ENCODE data around the gene APCDD1L.
"Not testable (repeated sequence)": the region's sequence is repeated elsewhere in the genome, so short reads cannot be mapped to it uniquely, and the experiment has no call there.

Gene APCDD1L

DNA sequence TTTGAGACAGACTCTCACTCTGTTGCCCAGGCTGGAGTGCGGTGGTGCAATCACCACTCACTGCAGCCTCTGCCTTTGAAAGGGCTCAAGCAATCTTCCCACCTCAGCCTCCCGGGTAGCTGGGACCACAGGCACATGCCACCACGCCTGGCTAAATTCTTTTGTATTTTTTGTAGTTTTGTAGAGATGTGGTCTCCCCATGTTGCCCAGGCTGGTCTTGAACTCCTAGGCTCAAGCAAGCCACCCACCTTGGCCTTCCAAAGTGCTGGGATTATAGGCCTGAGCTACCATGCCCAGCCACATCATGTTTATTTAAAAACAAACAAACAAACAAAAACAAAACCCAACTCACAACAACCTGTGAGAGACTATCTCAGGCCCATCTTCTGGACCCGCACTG lies 29.7 kb upstream of the APCDD1L start:
- no peak for DNase-seq

GRCh38 chr20:58544286-58544685 lies 29.1 kb upstream of the APCDD1L start:
- no peak for DNase-seq

DNA sequence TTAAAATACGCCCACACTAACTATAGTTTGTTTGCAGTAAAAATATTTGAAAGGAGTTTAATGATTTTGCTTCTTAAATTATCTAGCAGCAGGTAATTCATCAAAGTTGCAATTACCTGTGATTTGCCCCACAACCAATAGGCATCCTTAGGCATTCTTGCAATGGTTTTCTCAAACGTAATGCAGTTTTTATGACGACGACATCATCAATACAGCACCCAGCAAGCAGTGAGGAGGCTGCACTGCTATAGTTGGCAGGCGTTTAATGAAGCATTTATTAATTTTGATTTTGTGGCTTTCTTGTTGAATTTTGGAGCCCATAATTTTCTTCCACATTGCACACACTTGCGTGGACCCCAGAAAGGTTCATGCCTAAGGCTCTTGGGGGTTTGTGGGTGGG lies 28.1 kb upstream of the APCDD1L start:
- DNase-seq = no peak

GRCh38 chr20:58542411-58543095 lies 27.4 kb upstream of the APCDD1L start:
- DNase-seq = no peak

DNA sequence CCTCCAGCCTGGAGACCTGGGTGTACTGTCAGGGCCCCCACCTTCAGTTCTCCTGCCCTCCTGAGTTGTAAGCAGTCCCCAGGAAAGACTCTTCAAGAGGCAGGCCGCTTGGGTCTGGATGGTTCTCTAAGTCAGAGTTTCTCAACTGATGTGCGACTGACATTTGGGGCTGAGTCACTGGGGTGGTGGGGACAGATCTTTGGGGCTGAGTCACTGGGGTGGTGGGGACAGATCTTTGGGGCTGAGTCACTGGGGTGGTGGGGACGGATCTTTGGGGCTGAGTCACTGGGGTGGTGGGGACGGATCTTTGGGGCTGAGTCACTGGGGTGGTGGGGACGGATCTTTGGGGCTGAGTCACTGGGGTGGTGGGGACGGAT lies 26.8 kb upstream of the APCDD1L start:
- not testable (repeated sequence) for DNase-seq

DNA sequence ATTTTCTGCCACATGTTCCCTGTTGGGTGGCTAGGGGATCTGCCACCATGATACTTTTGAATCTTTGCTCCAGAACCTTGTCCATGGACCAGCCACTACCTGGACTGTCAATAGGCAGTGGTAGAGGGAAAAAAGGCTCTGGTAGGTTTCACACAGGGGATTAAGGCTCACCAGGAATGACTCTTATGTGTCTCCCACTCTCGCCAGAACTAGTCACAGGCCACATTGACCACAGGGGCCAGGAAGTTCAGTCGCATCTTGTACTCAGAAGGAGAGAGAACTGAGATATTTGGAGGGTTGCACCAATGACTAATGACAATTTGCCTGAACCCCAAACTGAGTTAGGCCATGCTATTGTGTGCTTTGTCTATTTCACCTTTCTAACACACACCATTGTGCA lies 23.6 kb upstream of the APCDD1L start:
- DNase-seq = no peak

- DNase-seq = no peak
Observed at GRCh38 chr20:58537831-58538230, 22.6 kb upstream of the APCDD1L start.

DNA sequence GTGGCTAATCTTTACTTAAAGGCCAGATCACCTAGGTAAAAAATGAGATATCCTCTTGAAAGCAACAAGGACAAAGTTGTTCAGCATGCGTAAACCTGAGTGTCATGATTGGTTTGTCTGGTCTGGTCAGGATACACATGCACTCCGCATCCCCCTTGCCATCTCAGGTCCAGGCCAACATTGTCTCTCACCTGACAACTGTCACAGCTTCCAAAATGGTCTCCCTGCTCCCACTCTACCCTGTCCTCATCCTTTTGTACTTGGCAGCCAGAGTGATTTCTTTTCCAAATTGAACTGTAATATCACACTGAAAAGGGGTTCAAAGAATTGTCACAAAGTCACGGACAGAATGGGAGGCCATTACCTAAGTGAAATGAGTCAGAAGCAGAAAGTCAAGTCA lies 21.1 kb upstream of the APCDD1L start:
- DNase-seq = no peak

DNA sequence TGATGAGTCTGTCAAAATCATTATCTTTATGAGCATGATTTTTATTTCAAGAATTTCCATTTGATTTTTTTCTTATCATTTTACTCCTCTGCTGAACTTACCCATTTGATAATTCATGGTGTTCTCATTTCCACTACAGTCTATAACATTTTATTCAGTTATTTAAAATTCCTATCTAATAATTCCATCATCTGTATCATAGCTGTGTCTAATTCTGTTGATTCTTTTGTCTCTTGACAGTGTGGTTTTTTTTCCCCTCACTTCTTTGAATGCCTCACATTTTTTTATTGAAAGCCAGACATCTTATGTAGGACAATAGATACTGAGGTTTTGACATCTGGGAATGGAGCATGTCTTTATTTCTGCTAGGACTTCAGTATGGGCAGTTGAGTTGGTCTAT lies 16.5 kb upstream of the APCDD1L start:
- DNase-seq = no peak

- no peak for DNase-seq
Observed at GRCh38 chr20:58531063-58531462, 15.9 kb upstream of the APCDD1L start.

GRCh38 chr20:58528412-58528811 lies 13.2 kb upstream of the APCDD1L start:
- DNase-seq = no peak

DNA sequence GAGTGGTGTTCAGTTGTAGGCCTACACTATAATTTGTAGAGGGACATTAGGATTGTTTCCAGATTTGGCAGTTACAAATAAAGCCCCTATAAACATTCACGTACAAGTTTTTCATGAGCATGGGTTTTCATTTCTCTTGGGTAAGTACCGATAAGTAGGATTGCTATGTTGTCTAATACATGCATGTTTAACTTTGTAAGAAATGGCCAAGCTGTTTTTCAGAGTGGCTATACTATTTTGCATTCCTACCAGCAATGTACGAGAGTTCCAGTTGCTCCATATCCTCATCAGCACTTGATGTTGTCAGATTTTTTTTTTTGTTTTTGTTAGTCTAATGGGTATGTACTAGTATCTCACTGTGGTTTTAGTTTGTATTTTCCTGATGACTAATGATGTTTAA lies 11.2 kb upstream of the APCDD1L start:
- no peak for DNase-seq

GRCh38 chr20:58524814-58525213 lies 9.6 kb upstream of the APCDD1L start:
- DNase-seq = no peak

DNA sequence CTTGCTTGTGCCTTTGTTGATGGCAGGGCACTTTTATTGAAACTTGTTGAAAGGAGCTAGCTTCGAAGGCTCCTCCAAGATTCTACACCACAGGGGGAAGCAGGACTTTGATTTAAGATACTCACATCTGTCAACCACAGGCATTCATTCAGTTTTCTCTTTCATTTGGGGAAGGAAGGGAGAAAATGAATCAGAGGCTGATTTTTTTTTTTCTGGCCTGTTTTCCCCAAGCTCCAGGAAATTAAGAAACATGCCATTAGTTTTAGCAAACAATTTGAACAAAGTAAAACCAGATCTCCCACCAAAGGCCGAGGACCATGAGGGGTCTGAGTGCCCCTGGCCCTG lies 8.7 kb upstream of the APCDD1L start:
- DNase-seq = no peak

DNA sequence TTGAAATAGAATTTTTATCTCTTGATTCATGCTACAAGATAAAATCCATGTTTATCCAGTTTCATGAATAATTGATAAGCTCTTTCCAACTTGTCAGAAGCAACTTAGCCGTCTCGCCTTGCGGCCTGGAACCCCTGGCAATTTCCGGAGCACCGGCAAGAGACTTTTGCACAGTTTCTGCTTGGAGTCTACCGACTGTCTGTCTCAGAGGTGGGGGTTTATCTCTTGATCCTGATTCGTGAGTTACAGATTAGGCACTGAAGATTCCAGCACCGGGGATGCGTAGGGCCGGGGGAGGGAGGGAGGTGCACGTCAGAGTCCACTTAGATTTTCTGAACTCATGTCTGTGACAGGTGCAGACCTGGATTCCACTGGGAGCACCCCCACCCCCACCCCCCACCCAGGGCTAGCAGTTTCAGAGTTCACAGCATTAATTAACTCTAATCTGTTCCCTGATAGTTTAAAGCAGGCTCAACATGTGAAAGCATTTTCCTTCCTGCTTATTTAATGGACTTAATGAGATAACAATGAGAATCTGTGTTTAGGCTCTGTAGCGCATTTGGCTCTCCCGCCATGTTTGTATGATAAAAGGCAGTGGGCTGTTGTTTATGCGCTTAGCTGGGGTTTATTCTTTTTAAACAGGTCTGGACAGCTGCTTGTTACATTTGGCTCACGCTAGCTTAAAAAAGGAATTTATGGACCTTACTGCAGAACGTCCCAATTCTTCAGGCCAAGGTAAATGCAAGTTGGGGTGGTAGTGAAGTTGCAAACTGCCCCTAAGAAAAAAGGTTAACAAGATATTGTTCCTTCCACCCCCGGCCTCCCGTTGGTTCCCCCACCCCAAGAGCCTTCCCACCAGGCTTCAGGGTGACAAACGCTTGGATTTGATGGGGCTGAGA lies 8.1 kb upstream of the APCDD1L start:
- no peak for DNase-seq

DNA sequence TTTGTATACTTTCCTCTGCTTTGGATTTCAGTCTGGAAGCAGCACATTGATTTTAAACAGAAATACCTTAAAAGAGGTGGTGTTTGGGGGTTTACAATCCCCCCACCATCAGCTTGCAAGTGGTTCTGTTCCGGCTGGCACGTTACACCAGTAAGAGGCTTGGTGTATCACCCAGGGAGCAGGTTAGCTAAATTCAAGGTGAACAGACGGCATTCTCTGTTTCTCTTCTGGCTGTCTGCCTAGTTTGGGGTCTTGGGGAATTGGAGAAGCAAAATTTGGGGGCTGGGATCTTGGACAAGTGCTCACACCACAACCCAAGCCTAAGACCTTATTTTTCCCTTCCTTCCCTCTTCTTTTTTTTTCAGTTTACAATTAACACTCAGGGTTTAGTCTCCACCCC lies 7.5 kb upstream of the APCDD1L start:
- no peak for DNase-seq

- DNase-seq = no peak
Observed at GRCh38 chr20:58521763-58522162, 6.6 kb upstream of the APCDD1L start.

DNA sequence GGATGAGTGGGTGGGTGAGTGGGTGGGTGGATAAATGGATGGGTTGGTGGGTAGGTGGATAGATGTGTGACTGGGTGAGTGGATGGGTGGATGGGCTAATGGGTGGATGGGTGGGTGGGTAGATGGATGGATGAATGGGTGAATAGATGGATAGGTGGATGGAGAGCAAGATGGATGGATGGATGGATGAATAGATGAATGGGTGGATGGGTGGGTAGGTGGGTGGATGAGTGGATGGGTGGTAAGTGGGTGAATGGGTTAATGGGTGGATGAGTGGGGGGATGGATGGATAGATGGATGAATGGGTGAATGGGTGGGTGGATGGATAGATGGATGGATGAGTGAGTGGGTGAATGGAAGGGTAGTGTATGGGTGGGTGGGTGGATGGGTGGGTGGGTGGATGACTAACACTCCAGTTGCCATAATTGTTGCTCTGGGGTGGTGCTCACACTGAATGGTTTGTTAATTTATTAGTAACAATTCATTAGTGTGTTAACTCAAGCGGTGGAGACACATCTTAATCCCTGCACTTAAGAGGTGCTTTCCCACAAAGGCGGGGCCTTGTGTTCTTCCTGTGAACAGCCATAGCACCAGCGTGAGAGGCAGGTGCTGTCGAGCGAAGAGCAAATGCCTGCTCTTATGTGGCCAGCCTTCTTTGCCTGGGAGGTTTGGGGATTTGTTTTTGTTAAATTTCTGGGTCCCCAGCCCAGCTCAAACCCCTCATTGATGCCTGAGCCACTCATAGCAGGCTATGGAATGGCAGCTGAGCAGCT lies 4.9 kb upstream of the APCDD1L start:
- no peak for DNase-seq

DNA sequence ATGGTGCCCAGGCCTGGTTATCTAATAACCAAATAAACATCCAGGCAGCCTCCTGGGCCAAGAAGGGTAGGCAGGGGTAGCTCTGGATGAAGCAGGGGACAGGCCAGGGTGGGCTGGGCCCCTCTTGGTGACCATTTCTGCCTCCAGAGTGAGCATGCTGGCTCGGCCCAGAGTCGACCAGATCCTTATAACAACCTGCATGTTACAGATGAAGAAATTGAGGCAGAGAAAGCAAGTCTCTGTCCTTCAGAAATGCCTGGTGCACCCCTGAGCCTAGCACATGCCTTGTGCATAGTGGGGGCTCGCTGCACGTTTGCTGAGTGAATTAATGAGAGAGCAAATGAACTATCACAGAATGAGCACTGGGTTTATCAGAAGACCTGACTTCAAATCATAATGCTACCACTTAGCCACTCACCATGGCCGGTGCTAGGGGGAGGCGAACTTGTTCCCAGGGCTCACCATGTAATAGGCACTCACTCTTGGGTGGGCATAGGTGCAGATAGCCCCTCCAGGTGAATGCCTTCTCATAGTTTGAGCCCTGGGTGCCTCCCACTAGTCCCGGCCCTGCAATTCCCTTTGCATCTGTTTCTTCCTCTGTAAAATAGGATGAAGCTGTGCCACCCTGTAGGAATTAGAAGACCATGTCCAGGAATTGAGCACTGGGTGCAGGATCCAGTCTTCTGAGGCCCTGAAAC lies 3.8 kb upstream of the APCDD1L start:
- no peak for DNase-seq

DNA sequence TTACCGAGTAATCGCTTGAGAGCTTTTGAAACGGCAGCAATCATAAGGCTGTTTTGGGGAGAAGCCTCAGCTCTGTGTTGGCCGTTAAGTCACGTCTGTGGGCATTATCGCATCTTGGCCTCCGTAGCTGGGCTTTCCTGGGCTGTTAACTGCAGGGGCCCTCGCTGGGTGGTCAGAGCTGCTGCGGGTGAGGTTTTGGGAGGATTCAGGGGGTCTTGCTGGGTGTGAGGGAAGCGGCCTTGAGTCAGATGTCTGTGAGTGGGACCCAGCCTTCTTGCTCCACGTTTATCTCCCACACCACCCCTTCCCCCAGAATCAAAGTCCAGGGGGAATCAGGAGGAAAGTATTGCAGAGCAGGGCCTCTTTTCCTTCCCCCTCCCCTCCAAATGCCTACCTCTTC lies 3.2 kb upstream of the APCDD1L start:
- DNase-seq = no peak

DNA sequence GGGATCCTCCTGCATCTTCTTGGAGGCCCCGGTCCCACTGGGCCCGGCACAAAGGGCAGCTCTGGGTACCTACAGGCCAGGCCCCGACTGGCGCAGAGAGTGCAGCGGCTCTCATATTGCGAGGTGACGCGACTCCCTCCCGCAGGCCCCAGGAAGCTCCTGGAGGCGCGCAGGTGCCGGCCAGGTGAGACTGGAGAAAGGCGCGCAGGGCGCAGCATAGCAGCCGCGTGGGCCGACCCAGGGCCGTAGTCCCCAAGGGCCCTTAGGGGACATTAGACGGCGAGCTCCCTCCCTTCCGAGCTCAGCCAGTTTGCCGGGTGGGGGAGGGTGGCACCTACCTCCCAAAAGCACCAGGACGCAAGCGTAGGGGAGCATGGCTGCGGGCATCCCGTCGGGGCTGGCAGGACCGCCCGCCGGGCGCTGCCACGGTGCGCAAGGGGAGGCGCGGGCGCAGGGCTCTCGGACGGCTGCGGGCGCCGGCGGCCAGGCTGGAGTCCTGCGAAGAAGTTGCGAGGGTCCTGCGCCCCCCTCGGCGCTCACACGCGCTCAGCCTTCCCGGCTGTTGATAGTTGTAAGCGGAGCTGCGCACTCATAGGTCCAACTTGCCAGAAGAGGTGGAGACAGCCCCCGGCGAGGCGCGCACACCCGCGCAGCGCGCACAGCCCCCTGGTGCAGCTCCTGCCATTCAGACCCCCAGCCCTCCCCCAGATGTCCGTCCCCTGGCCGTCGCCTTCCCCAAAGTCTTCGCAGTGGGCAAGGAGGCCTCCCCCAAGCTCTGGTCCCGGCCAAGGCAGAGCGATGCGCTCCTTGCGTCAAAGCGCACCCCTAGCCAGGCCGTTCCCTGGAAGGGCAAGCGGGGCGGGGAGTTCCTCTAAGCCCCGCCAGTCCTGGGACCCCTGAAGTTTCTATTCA lies 622 bp downstream of the APCDD1L start:
- no peak for DNase-seq
